ENCODE results near the gene CDCP1. TPM values are rescaled to one million over a fixed set of nuclear protein-coding genes. Genes with fewer than 3 reads are reported as not detected.

CDCP1 gene
- polyA plus RNA-seq, 3 donors: 0.42 to 1.3 (median 0.52) TPM

DNA sequence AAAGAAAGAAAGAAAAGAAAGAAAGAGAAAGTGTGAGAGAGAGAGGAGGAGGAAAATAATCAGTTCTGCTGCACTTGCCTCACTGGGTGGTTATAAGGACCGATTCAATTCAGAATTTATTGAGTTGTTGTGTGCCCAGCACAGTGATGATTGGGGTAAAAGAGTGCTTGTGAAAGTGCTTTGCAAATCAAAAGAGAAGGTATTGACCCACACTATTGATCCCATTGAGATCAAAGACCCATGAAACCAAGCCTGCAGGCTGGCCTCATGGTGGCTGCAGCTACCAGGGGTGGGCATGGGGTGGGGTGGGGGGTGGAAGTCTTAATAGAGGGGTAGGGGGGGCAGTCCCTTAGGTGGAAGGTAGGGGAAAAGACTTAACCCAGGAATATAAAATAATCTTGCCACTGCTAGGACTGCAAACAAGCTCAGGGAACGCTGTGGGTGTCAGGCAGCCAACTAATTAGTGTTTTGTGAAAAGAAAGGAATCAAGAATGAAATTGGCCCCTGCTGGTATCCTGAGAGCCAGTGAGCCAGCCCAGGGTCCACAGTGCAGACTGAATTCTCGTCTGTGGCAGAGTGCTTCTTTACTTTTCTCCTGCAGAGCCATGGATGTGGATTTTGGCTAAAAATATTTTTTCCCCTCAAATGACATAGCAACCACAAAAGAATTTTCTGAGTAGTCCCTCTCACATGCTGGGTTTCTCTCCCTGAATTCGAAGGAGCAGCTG, 85.8 kb downstream of the CDCP1 start:
- Histone ChIP-seq H3K4me1 (ENCODE audit: control insufficient read depth in 1 of 2, insufficient read depth in 2 of 2, low read length in 2 of 2) (peaks cover 52 to 65% of the 10 kb centered on the region in 2 donors), H4K20me1 (ENCODE audit: insufficient read depth, low read length) (no peaks in the 10 kb centered on the region), H3K4me3 (replicated peaks in 1 of 3; ENCODE audit: low read depth in 2 of 3, low read length in 3 of 3) (no peak overlapping the region), H2AFZ (ENCODE audit: insufficient read depth, low read depth, low read length, poor library complexity, severe bottlenecking) (no peak overlapping the region), H3K27me3 (ENCODE audit: control insufficient read depth in 2 of 2, insufficient read depth in 2 of 2, low read length in 2 of 2) (no peaks in the 10 kb centered on the region), H3K36me3 (replicated peaks in 1 of 2; ENCODE audit: control insufficient read depth in 1 of 2, insufficient read depth in 2 of 2, low read length in 2 of 2) (no peaks in the 10 kb centered on the region), H3K9me3 (replicated peaks in 1 of 2; ENCODE audit: control insufficient read depth in 1 of 2, insufficient read depth in 1 of 2, low read length in 2 of 2) (no peaks in the 10 kb centered on the region), H3K4me2 (replicated peaks; ENCODE audit: extremely low read depth, low read length, poor library complexity, severe bottlenecking) (no peak overlapping the region), H3K27ac (ENCODE audit: low read depth in 1 of 2, low read length in 2 of 2) (no peak overlapping the region), H3K9ac (ENCODE audit: insufficient read depth, low read length, poor library complexity, severe bottlenecking) (no peak overlapping the region), H3K79me2 (ENCODE audit: insufficient read depth, low read length) (no peaks in the 10 kb centered on the region)
- TF ChIP-seq, protein P1, sequence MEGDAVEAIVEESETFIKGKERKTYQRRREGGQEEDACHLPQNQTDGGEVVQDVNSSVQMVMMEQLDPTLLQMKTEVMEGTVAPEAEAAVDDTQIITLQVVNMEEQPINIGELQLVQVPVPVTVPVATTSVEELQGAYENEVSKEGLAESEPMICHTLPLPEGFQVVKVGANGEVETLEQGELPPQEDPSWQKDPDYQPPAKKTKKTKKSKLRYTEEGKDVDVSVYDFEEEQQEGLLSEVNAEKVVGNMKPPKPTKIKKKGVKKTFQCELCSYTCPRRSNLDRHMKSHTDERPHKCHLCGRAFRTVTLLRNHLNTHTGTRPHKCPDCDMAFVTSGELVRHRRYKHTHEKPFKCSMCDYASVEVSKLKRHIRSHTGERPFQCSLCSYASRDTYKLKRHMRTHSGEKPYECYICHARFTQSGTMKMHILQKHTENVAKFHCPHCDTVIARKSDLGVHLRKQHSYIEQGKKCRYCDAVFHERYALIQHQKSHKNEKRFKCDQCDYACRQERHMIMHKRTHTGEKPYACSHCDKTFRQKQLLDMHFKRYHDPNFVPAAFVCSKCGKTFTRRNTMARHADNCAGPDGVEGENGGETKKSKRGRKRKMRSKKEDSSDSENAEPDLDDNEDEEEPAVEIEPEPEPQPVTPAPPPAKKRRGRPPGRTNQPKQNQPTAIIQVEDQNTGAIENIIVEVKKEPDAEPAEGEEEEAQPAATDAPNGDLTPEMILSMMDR (IDR thresholded peaks at IDR 0.05): no peak
- H3K27me3 Mint-ChIP-seq (ENCODE audit: low read depth in 3 of 3): peaks cover 0 to 2% (median 2%) of the 10 kb centered on the region in 3 donors
- no peaks in the 10 kb centered on the region for H3K36me3 Mint-ChIP-seq
- intact Hi-C loops (cut with micrococcal nuclease): loop anchor here in 1 of 2 donors (10.0 kb wide), 1 partner anchor 54 kb away; no protein-coding TSS in a partner anchor
- no peak overlapping the region for H3K4me3 Mint-ChIP-seq
- 100% methylated on average over 1 of the region's 4 CpGs for WGBS (ENCODE audit: insufficient coverage)
- DNase-seq: no peak
- H3K9me3 Mint-ChIP-seq: peaks cover 0 to 6% (median 0%) of the 10 kb centered on the region in 7 donors
- H3K4me1 Mint-ChIP-seq: peaks cover 59% of the 10 kb centered on the region
- peak overlapping the region in 2 of 7 donors; percentile 24 to 46 for H3K27ac Mint-ChIP-seq

GRCh38 chr3:45059132-45059531, 87.0 kb downstream of the CDCP1 start:
- H3K36me3 ChIP-seq (replicated peaks in 1 of 2; ENCODE audit: control insufficient read depth in 1 of 2, insufficient read depth in 2 of 2, low read length in 2 of 2): no peaks in the 10 kb centered on the region

More at GRCh38 chr3:45059132-45059531, 87.0 kb downstream of the CDCP1 start:
- no peaks in the 10 kb centered on the region for H3K79me2 ChIP-seq (ENCODE audit: insufficient read depth, low read length)
- Mint-ChIP-seq H3K4me1 (peaks cover 59% of the 10 kb centered on the region), H3K36me3 (no peaks in the 10 kb centered on the region), H3K27ac (peak overlapping the region in 5 of 7 donors; percentile 12 to 88 (median 82)), H3K9me3 (peaks cover 0 to 6% (median 0%) of the 10 kb centered on the region in 7 donors), H3K27me3 (ENCODE audit: low read depth in 3 of 3) (peaks cover 0 to 2% (median 2%) of the 10 kb centered on the region in 3 donors), H3K4me3 (no peak overlapping the region)
- no peak overlapping the region for H3K27ac ChIP-seq (ENCODE audit: low read depth in 1 of 2, low read length in 2 of 2)
- H4K20me1 ChIP-seq (ENCODE audit: insufficient read depth, low read length): no peaks in the 10 kb centered on the region
- H3K9ac ChIP-seq (ENCODE audit: insufficient read depth, low read length, poor library complexity, severe bottlenecking): no peak overlapping the region
- H3K4me3 ChIP-seq (replicated peaks in 1 of 3; ENCODE audit: low read depth in 2 of 3, low read length in 3 of 3): no peak overlapping the region
- intact Hi-C loops (cut with micrococcal nuclease): loop anchor here in 1 of 2 donors (5.0 kb wide), 1 partner anchor 63 kb away; no protein-coding TSS in a partner anchor
- 60% methylated on average over 1 of the region's 2 CpGs for WGBS (ENCODE audit: insufficient coverage)
- H3K4me1 ChIP-seq (ENCODE audit: control insufficient read depth in 1 of 2, insufficient read depth in 2 of 2, low read length in 2 of 2): peaks cover 52 to 65% of the 10 kb centered on the region in 2 donors
- H3K27me3 ChIP-seq (ENCODE audit: control insufficient read depth in 2 of 2, insufficient read depth in 2 of 2, low read length in 2 of 2): no peaks in the 10 kb centered on the region
- TF ChIP-seq, protein P1 (IDR thresholded peaks at IDR 0.05): no peak
- H3K9me3 ChIP-seq (replicated peaks in 1 of 2; ENCODE audit: control insufficient read depth in 1 of 2, insufficient read depth in 1 of 2, low read length in 2 of 2): no peaks in the 10 kb centered on the region
- no peak overlapping the region for H3K4me2 ChIP-seq (replicated peaks; ENCODE audit: extremely low read depth, low read length, poor library complexity, severe bottlenecking)
- no peak overlapping the region for H2AFZ ChIP-seq (ENCODE audit: insufficient read depth, low read depth, low read length, poor library complexity, severe bottlenecking)
- no peak for DNase-seq
